ENCODE data around the gene NFKBIA. TPM values are rescaled to one million over a fixed set of nuclear protein-coding genes. Genes with fewer than 3 reads are reported as not detected.

NFKBIA gene
- total RNA-seq, 1 experiment from 2014 or later, result 99.4 TPM

DNA sequence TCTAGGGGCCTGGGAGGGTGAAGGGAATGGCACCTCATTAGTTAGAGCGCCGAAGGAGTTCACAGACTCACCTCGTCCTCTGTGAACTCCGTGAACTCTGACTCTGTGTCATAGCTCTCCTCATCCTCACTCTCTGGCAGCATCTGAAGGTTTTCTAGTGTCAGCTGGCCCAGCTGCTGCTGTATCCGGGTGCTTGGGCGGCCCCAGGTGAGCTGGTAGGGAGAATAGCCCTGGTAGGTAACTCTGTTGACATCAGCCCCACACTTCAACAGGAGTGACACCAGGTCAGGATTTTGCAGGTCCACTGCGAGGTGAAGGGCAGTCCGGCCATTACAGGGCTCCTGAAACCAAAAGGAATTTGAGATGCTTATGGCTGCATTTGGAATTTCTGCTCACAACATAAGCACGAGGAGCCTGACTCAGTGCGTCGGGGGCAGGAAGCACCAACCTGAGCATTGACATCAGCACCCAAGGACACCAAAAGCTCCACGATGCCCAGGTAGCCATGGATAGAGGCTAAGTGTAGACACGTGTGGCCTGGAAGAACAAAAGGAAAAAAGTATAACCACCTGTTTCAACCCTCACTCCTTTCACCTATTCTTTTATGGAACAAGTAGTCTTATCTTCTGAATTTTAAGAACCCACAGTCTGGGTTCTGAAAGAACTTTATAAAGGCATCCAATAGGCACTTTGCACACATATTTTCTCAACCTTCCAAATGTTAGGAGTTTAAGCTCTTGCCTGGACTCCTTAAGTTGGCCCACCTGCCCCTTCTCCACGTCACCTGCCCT lies 2.0 kb downstream of the NFKBIA start:
- ChIA-PET CTCF (no interaction called here), POLR2A (interaction anchor here (0.6 kb wide), 2 partner anchors 46 to 72 kb away, joined by 4 to 13 read pairs; no protein-coding TSS in a partner anchor)
- ATAC-seq, result no peak
- Histone ChIP-seq H3K36me3 (ENCODE audit: control insufficient read depth, insufficient read depth, low read length) (peaks cover 17% of the 10 kb centered on the region), H3K27ac (ENCODE audit: low read length) (peak overlapping the region; percentile 92), H3K4me1 (ENCODE audit: control insufficient read depth, insufficient read depth, low read length) (peaks cover 51% of the 10 kb centered on the region), H3K9me3 (ENCODE audit: control insufficient read depth, insufficient read depth, low read depth, low read length) (no peaks in the 10 kb centered on the region), H3K4me3 (ENCODE audit: low read depth in 2 of 2, low read length in 2 of 2) (peak overlapping the region; percentile 68 to 73), H3K27me3 (ENCODE audit: control insufficient read depth, insufficient read depth, low read length) (no peaks in the 10 kb centered on the region)
- intact Hi-C loops (cut with micrococcal nuclease; ENCODE audit: unreplicated experiment), result loop anchor here (10.0 kb wide), 2 partner anchors 108 to 188 kb away; partner anchors contain the start of gene PSMA6
- no TSS peak for BruUV-seq (replicated peaks)
- DNase-seq (ENCODE audit: low read depth, low spot score), result no peak
- in situ Hi-C loops (cut with HindIII; ENCODE audit: low pct_unique_long_range_greater_than_20kb, low sequenced_read_pairs), result no loop called here
- TF ChIP-seq TCF7L2 (IDR thresholded peaks at IDR 0.05; ENCODE audit: low read depth, low read length) (no peak), SIN3A (IDR thresholded peaks at IDR 0.05; ENCODE audit: borderline replicate concordance, insufficient read depth, low read depth, low read length) (no peak), POLR2AphosphoS5 (IDR thresholded peaks at IDR 0.05; ENCODE audit: low read depth, low read length) (no peak)
- TF ChIP-seq, protein P1, sequence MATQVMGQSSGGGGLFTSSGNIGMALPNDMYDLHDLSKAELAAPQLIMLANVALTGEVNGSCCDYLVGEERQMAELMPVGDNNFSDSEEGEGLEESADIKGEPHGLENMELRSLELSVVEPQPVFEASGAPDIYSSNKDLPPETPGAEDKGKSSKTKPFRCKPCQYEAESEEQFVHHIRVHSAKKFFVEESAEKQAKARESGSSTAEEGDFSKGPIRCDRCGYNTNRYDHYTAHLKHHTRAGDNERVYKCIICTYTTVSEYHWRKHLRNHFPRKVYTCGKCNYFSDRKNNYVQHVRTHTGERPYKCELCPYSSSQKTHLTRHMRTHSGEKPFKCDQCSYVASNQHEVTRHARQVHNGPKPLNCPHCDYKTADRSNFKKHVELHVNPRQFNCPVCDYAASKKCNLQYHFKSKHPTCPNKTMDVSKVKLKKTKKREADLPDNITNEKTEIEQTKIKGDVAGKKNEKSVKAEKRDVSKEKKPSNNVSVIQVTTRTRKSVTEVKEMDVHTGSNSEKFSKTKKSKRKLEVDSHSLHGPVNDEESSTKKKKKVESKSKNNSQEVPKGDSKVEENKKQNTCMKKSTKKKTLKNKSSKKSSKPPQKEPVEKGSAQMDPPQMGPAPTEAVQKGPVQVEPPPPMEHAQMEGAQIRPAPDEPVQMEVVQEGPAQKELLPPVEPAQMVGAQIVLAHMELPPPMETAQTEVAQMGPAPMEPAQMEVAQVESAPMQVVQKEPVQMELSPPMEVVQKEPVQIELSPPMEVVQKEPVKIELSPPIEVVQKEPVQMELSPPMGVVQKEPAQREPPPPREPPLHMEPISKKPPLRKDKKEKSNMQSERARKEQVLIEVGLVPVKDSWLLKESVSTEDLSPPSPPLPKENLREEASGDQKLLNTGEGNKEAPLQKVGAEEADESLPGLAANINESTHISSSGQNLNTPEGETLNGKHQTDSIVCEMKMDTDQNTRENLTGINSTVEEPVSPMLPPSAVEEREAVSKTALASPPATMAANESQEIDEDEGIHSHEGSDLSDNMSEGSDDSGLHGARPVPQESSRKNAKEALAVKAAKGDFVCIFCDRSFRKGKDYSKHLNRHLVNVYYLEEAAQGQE (IDR thresholded peaks at IDR 0.05; ENCODE audit: insufficient read depth in 1 of 2, low read depth in 2 of 2, low read length in 1 of 2), result no peak
- TF ChIP-seq, protein P2, sequence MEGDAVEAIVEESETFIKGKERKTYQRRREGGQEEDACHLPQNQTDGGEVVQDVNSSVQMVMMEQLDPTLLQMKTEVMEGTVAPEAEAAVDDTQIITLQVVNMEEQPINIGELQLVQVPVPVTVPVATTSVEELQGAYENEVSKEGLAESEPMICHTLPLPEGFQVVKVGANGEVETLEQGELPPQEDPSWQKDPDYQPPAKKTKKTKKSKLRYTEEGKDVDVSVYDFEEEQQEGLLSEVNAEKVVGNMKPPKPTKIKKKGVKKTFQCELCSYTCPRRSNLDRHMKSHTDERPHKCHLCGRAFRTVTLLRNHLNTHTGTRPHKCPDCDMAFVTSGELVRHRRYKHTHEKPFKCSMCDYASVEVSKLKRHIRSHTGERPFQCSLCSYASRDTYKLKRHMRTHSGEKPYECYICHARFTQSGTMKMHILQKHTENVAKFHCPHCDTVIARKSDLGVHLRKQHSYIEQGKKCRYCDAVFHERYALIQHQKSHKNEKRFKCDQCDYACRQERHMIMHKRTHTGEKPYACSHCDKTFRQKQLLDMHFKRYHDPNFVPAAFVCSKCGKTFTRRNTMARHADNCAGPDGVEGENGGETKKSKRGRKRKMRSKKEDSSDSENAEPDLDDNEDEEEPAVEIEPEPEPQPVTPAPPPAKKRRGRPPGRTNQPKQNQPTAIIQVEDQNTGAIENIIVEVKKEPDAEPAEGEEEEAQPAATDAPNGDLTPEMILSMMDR (IDR thresholded peaks at IDR 0.05), result no peak

DNA sequence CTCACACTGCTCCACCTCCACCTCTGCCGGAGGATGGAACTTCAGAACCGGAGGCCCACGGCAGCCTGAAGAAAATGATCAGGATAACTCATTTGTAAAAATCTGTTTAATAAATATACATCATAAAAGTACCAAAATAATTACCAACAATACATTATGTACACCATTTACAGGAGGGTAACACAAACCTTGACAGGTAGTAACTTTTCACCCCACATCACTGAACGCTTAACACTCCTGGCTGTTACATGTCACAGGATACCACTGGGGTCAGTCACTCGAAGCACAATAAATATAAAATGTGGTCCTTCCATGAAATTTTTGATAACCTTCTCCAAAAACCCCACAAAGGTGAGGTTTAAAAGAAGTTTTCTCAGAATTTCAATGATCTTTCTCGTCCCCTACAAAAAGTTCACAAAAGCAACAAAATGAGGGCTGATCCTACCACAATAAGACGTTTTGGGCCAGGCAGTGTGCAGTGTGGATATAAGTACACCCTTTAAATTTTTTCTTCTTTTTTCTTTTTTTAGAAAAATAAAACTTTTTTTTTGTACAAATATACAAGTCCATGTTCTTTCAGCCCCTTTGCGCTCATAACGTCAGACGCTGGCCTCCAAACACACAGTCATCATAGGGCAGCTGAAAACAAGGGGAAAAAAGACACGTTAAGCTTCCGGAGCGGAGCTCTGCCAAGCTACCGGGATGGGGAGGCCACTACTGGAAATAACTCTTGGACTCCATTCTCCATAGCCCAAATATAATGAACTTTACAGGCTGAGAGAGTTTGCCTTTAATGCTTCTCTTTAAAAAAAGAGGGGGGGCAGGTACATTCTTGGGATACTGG lies 2.9 kb downstream of the NFKBIA start:
- Histone ChIP-seq H3K9me3 (ENCODE audit: control insufficient read depth, insufficient read depth, low read depth, low read length) (no peaks in the 10 kb centered on the region), H3K36me3 (ENCODE audit: control insufficient read depth, insufficient read depth, low read length) (peaks cover 17% of the 10 kb centered on the region), H3K4me1 (ENCODE audit: control insufficient read depth, insufficient read depth, low read length) (peaks cover 44% of the 10 kb centered on the region), H3K27me3 (ENCODE audit: control insufficient read depth, insufficient read depth, low read length) (no peaks in the 10 kb centered on the region), H3K4me3 (ENCODE audit: low read depth in 2 of 2, low read length in 2 of 2) (peak overlapping the region; percentile 68 to 73), H3K27ac (ENCODE audit: low read length) (peak overlapping the region; percentile 92)
- TSS peak; percentile 91 for BruUV-seq (replicated peaks)
- POLR2A ChIA-PET, result interaction anchor here (0.6 kb wide), 2 partner anchors 45 to 73 kb away, joined by 4 to 13 read pairs; no protein-coding TSS in a partner anchor
- ATAC-seq (no peak), DNase-seq (ENCODE audit: low read depth, low spot score) (no peak)
- TF ChIP-seq, protein P1 (IDR thresholded peaks at IDR 0.05; ENCODE audit: insufficient read depth in 1 of 2, low read depth in 2 of 2, low read length in 1 of 2), result no peak
- TF ChIP-seq, protein P2 (IDR thresholded peaks at IDR 0.05), result no peak
- no peak; the same call in 1 of the 2 replicates for TF ChIP-seq POLR2AphosphoS5 (IDR thresholded peaks at IDR 0.05; ENCODE audit: low read depth, low read length)
- CTCF ChIA-PET, result interaction anchor here (0.6 to 0.7 kb wide), 2 partner anchors 50 to 1080 kb away, joined by 3 to 7 read pairs; no protein-coding TSS in a partner anchor
- intact Hi-C loops (cut with micrococcal nuclease; ENCODE audit: unreplicated experiment) (loop anchor here (10.0 kb wide), 2 partner anchors 107 to 187 kb away; partner anchors contain the start of gene PSMA6), in situ Hi-C loops (cut with HindIII; ENCODE audit: low pct_unique_long_range_greater_than_20kb, low sequenced_read_pairs) (no loop called here)

Data from Panc1 (cell line).